ENCODE measurements around the gene RNASET2. TPM values are rescaled to one million over a fixed set of nuclear protein-coding genes. Genes with fewer than 3 reads are reported as not detected.

The RNASET2 gene
- total RNA-seq, 2 donors from 2014 or later, result 25.8 to 29.3 TPM

GRCh38 chr6:166996406-166996805 lies 40.1 kb upstream of the RNASET2 start:
- no peak overlapping the region for H3K9ac ChIP-seq (ENCODE audit: extremely low read depth, low read length, poor library complexity, severe bottlenecking)
- Mint-ChIP-seq H3K36me3 (ENCODE audit: low read depth) (peaks cover 24% of the 10 kb centered on the region), H3K9me3 (no peaks in the 10 kb centered on the region), H3K27me3 (ENCODE audit: insufficient read depth) (no peaks in the 10 kb centered on the region), H3K4me1 (peaks cover 16% of the 10 kb centered on the region), H3K27ac (no peak overlapping the region), H3K4me3 (no peak overlapping the region)
- no peaks in the 10 kb centered on the region for H3K27me3 ChIP-seq (ENCODE audit: control insufficient read depth, insufficient read depth, low read length, poor library complexity, severe bottlenecking)
- H3K4me3 ChIP-seq (ENCODE audit: low read length), result no peak overlapping the region
- peaks cover 25% of the 10 kb centered on the region for H3K36me3 ChIP-seq (ENCODE audit: control insufficient read depth, insufficient read depth, low read length)
- H3K27ac ChIP-seq (ENCODE audit: low read depth, low read length), result no peak overlapping the region
- no peak for TF ChIP-seq CTCF (conservative IDR thresholded peaks at IDR 0.05)
- H3K4me1 ChIP-seq (ENCODE audit: control insufficient read depth, insufficient read depth, low read length), result no peaks in the 10 kb centered on the region
- WGBS, 2 experiments (ENCODE audit: insufficient coverage in 1 of 2, insufficient read length in 1 of 2), result 92 to 96% methylated on average over 6 to 7 of the region's 7 CpGs
- DNase-seq, result no peak
- H3K9me3 ChIP-seq (ENCODE audit: control insufficient read depth, low read length), result no peaks in the 10 kb centered on the region

GRCh38 chr6:166989427-166990032 lies 33.2 kb upstream of the RNASET2 start:
- Mint-ChIP-seq H3K27ac (no peak overlapping the region), H3K36me3 (ENCODE audit: low read depth) (peaks cover 25% of the 10 kb centered on the region), H3K27me3 (ENCODE audit: insufficient read depth) (no peaks in the 10 kb centered on the region), H3K4me3 (no peak overlapping the region), H3K4me1 (peaks cover 13% of the 10 kb centered on the region), H3K9me3 (no peaks in the 10 kb centered on the region)
- no peaks in the 10 kb centered on the region for H3K9me3 ChIP-seq (ENCODE audit: control insufficient read depth, low read length)
- H3K27ac ChIP-seq (ENCODE audit: low read depth, low read length), result no peak overlapping the region
- no peak for DNase-seq
- 76 to 93% methylated on average over 8 to 10 of the region's 10 CpGs for WGBS, 2 experiments (ENCODE audit: insufficient coverage in 1 of 2, insufficient read length in 1 of 2)
- H3K9ac ChIP-seq (ENCODE audit: extremely low read depth, low read length, poor library complexity, severe bottlenecking), result no peak overlapping the region
- no peak overlapping the region for H3K4me3 ChIP-seq (ENCODE audit: low read length)
- no peaks in the 10 kb centered on the region for H3K27me3 ChIP-seq (ENCODE audit: control insufficient read depth, insufficient read depth, low read length, poor library complexity, severe bottlenecking)
- peaks cover 10% of the 10 kb centered on the region for H3K36me3 ChIP-seq (ENCODE audit: control insufficient read depth, insufficient read depth, low read length)
- H3K4me1 ChIP-seq (ENCODE audit: control insufficient read depth, insufficient read depth, low read length), result no peaks in the 10 kb centered on the region
- peak; percentile 63 for TF ChIP-seq CTCF (conservative IDR thresholded peaks at IDR 0.05)

- 82% methylated on average over 2 of the region's 3 CpGs; no CpG with 5 or more reads in 1 of the 2 experiments for WGBS, 2 experiments (ENCODE audit: insufficient coverage in 1 of 2, insufficient read length in 1 of 2)
These were observed 32.4 kb upstream of the RNASET2 start for GRCh38 chr6:166988674-166989201.

More at GRCh38 chr6:166988674-166989201, 32.4 kb upstream of the RNASET2 start:
- Mint-ChIP-seq H3K4me3 (no peak overlapping the region), H3K4me1 (peaks cover 13% of the 10 kb centered on the region), H3K9me3 (no peaks in the 10 kb centered on the region), H3K27ac (no peak overlapping the region), H3K27me3 (ENCODE audit: insufficient read depth) (no peaks in the 10 kb centered on the region), H3K36me3 (ENCODE audit: low read depth) (peaks cover 23% of the 10 kb centered on the region)
- Histone ChIP-seq H3K27ac (ENCODE audit: low read depth, low read length) (no peak overlapping the region), H3K36me3 (ENCODE audit: control insufficient read depth, insufficient read depth, low read length) (peaks cover 8% of the 10 kb centered on the region), H3K4me3 (ENCODE audit: low read length) (no peak overlapping the region), H3K9ac (ENCODE audit: extremely low read depth, low read length, poor library complexity, severe bottlenecking) (no peak overlapping the region), H3K27me3 (ENCODE audit: control insufficient read depth, insufficient read depth, low read length, poor library complexity, severe bottlenecking) (no peaks in the 10 kb centered on the region), H3K9me3 (ENCODE audit: control insufficient read depth, low read length) (no peaks in the 10 kb centered on the region), H3K4me1 (ENCODE audit: control insufficient read depth, insufficient read depth, low read length) (no peaks in the 10 kb centered on the region)
- TF ChIP-seq CTCF (conservative IDR thresholded peaks at IDR 0.05), result no peak
- no peak for DNase-seq

Data from endodermal cell (in vitro differentiated cells).